PC-3 (cell line): ENCODE measurements around the gene DIP2C.

ENCODE experiments used
- CTCF ChIP-seq: fragments of 300-600 bp; sonication (generic); conservative IDR thresholded peaks from 2 replicates; pipeline ENCODE4 v1.5.1; 2017; ENCODE audit warnings: antibody characterized with exemption, low read depth, mild to moderate bottlenecking, low read length
- EZH2 ChIP-seq: fragments of 300-600 bp; sonication (generic); IDR thresholded peaks from one replicate; pipeline ENCODE4 v1.6.1; 2017; ENCODE audit warnings: antibody characterized with exemption, mild to moderate bottlenecking, low read length; ENCODE audit not compliant: unreplicated experiment
- EZH2phosphoT487 ChIP-seq: fragments of 300-600 bp; sonication (generic); IDR thresholded peaks from 2 replicates; pipeline ENCODE4 v1.6.1; 2018; ENCODE audit warnings: mild to moderate bottlenecking, antibody characterized with exemption, low read length, borderline replicate concordance

- TF ChIP-seq CTCF (no peak), EZH2 (no peak), EZH2phosphoT487 (no peak)
These were observed 404.3 kb downstream of the DIP2C start for GRCh38 chr10:285216-285615.
